ENCODE results near the gene L3MBTL1.
"Not testable (repeated sequence)": the region's sequence is repeated elsewhere in the genome, so short reads cannot be mapped to it uniquely, and the experiment has no call there.

Gene L3MBTL1

GRCh38 chr20:43560974-43561373 is 53.5 kb downstream of the L3MBTL1 start:
- no peak for DNase-seq

GRCh38 chr20:43563429-43563828 is 55.9 kb downstream of the L3MBTL1 start:
- no peak for DNase-seq

- DNase-seq = no peak
These were observed 56.5 kb downstream of the L3MBTL1 start for GRCh38 chr20:43563991-43564390.

- no peak for DNase-seq
These were observed 57.0 kb downstream of the L3MBTL1 start for GRCh38 chr20:43564455-43564854.

- no peak for DNase-seq
These were observed 57.7 kb downstream of the L3MBTL1 start for GRCh38 chr20:43564993-43565757.

GRCh38 chr20:43565758-43566104 is 58.2 kb downstream of the L3MBTL1 start:
- no peak for DNase-seq

- DNase-seq = no peak
These were observed 60.0 kb downstream of the L3MBTL1 start for GRCh38 chr20:43567477-43567876.

GRCh38 chr20:43568706-43569105 is 61.2 kb downstream of the L3MBTL1 start:
- DNase-seq = no peak

- DNase-seq = no peak
These were observed 61.8 kb downstream of the L3MBTL1 start for GRCh38 chr20:43569282-43569681.

- DNase-seq = no peak
These were observed 63.0 kb downstream of the L3MBTL1 start for GRCh38 chr20:43570496-43570895.

GRCh38 chr20:43571310-43571709 is 63.8 kb downstream of the L3MBTL1 start:
- no peak for DNase-seq

GRCh38 chr20:43571771-43572170 is 64.3 kb downstream of the L3MBTL1 start:
- DNase-seq = no peak

- no peak for DNase-seq
These were observed 65.4 kb downstream of the L3MBTL1 start for GRCh38 chr20:43572891-43573290.

- DNase-seq = no peak
These were observed 68.6 kb downstream of the L3MBTL1 start for GRCh38 chr20:43576108-43576507.

GRCh38 chr20:43579861-43580793 is 72.6 kb downstream of the L3MBTL1 start:
- DNase-seq = no peak

GRCh38 chr20:43583133-43583864 is 75.8 kb downstream of the L3MBTL1 start:
- DNase-seq = no peak

GRCh38 chr20:43583982-43584432 is 76.5 kb downstream of the L3MBTL1 start:
- no peak for DNase-seq

- no peak for DNase-seq
These were observed 77.1 kb downstream of the L3MBTL1 start for GRCh38 chr20:43584448-43585136.

GRCh38 chr20:43586641-43587040 is 79.1 kb downstream of the L3MBTL1 start:
- no peak for DNase-seq

GRCh38 chr20:43588526-43588925 is 81.0 kb downstream of the L3MBTL1 start:
- DNase-seq = not testable (repeated sequence)

- DNase-seq = no peak
These were observed 82.5 kb downstream of the L3MBTL1 start for GRCh38 chr20:43590036-43590391.

- peak; percentile 91 for DNase-seq
These were observed 83.2 kb downstream of the L3MBTL1 start, which contains the start of gene IFT52 for GRCh38 chr20:43590392-43591303. TSS of gene IFT52 (plus strand) at chr20:43590937. CDS start at chr20:43594699, 3,762 bp downstream.
